ENCODE data around the gene IL36A.

Gene IL36A

DNA sequence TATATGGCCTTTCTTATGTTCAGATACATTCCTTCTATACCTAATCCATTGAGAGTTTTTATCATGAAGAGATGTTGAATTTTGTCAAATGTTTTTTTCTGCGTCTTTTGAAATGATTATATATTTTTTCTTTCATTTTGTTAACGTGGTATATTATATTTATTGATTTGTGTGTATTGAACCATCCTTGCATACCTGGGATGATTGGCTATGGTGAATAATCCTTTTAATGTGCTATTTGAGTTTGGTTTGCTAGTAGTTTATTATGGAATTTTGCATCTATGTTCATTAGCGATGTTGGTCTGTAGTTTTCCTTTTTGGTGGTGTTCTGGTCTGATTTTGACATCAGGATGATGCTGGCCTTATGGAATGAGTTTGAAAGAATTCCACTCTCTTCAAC lies 15.6 kb upstream of the IL36A start:
- no peaks in the 10 kb centered on the region for H3K36me3 ChIP-seq (ENCODE audit: control insufficient read depth in 2 of 2, insufficient read depth in 1 of 2, low read length in 2 of 2)
- H3K9me3 ChIP-seq (ENCODE audit: control insufficient read depth, insufficient read depth, low read depth, low read length), result no peaks in the 10 kb centered on the region
- H3K27ac ChIP-seq (ENCODE audit: extremely low read depth, low read depth, low read length), result no peak overlapping the region
- CTCF ChIA-PET, result no interaction called here
- H3K4me3 ChIP-seq (ENCODE audit: low read depth, low read length), result no peak overlapping the region
- POLR2A ChIA-PET, result no interaction called here
- H3K4me1 ChIP-seq (ENCODE audit: control insufficient read depth, insufficient read depth, low read length), result no peaks in the 10 kb centered on the region
- TF ChIP-seq, protein P1, sequence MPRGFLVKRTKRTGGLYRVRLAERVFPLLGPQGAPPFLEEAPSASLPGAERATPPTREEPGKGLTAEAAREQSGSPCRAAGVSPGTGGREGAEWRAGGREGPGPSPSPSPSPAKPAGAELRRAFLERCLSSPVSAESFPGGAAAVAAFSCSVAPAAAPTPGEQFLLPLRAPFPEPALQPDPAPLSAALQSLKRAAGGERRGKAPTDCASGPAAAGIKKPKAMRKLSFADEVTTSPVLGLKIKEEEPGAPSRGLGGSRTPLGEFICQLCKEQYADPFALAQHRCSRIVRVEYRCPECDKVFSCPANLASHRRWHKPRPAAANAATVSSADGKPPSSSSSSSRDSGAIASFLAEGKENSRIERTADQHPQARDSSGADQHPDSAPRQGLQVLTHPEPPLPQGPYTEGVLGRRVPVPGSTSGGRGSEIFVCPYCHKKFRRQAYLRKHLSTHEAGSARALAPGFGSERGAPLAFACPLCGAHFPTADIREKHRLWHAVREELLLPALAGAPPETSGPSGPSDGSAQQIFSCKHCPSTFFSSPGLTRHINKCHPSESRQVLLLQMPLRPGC (tag by site-specific recombination; IDR thresholded peaks at IDR 0.05), result no peak
- TF ChIP-seq ZNF776 (tag by site-specific recombination; IDR thresholded peaks at IDR 0.05; ENCODE audit: borderline replicate concordance), result no peak
- TF ChIP-seq ZNF704 (tag by site-specific recombination; IDR thresholded peaks at IDR 0.05), result no peak
- no peak for TF ChIP-seq IKZF3 (tag by site-specific recombination; IDR thresholded peaks at IDR 0.05)
- no peak for TF ChIP-seq ZNF280D (tag by site-specific recombination; IDR thresholded peaks at IDR 0.05)
- no peak for TF ChIP-seq ZBTB1 (tag by site-specific recombination; IDR thresholded peaks at IDR 0.05)
- no peak for TF ChIP-seq BCL11B (tag by site-specific recombination; IDR thresholded peaks at IDR 0.05; ENCODE audit: low read depth)
- TF ChIP-seq ZNF837 (tag by site-specific recombination; IDR thresholded peaks at IDR 0.05), result no peak
- TF ChIP-seq ZNF692 (tag by site-specific recombination; IDR thresholded peaks at IDR 0.05), result no peak
- TF ChIP-seq SALL2 (tag by site-specific recombination; IDR thresholded peaks at IDR 0.05; ENCODE audit: borderline replicate concordance), result no peak
- no peak for TF ChIP-seq ZNF792 (tag by site-specific recombination; IDR thresholded peaks at IDR 0.05)
- TF ChIP-seq, protein P2, sequence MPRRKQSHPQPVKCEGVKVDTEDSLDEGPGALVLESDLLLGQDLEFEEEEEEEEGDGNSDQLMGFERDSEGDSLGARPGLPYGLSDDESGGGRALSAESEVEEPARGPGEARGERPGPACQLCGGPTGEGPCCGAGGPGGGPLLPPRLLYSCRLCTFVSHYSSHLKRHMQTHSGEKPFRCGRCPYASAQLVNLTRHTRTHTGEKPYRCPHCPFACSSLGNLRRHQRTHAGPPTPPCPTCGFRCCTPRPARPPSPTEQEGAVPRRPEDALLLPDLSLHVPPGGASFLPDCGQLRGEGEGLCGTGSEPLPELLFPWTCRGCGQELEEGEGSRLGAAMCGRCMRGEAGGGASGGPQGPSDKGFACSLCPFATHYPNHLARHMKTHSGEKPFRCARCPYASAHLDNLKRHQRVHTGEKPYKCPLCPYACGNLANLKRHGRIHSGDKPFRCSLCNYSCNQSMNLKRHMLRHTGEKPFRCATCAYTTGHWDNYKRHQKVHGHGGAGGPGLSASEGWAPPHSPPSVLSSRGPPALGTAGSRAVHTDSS (tag by site-specific recombination; IDR thresholded peaks at IDR 0.05), result no peak
- TF ChIP-seq ZNF248 (tag by site-specific recombination; IDR thresholded peaks at IDR 0.05), result no peak
- TF ChIP-seq, protein P3, sequence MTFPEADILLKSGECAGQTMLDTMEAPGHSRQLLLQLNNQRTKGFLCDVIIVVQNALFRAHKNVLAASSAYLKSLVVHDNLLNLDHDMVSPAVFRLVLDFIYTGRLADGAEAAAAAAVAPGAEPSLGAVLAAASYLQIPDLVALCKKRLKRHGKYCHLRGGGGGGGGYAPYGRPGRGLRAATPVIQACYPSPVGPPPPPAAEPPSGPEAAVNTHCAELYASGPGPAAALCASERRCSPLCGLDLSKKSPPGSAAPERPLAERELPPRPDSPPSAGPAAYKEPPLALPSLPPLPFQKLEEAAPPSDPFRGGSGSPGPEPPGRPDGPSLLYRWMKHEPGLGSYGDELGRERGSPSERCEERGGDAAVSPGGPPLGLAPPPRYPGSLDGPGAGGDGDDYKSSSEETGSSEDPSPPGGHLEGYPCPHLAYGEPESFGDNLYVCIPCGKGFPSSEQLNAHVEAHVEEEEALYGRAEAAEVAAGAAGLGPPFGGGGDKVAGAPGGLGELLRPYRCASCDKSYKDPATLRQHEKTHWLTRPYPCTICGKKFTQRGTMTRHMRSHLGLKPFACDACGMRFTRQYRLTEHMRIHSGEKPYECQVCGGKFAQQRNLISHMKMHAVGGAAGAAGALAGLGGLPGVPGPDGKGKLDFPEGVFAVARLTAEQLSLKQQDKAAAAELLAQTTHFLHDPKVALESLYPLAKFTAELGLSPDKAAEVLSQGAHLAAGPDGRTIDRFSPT (tag by site-specific recombination; IDR thresholded peaks at IDR 0.05), result no peak

GRCh38 chr2:112993831-112994230 lies 11.4 kb upstream of the IL36A start:
- H3K36me3 ChIP-seq (ENCODE audit: control insufficient read depth in 2 of 2, insufficient read depth in 1 of 2, low read length in 2 of 2), result no peaks in the 10 kb centered on the region
- no peak overlapping the region for H3K4me3 ChIP-seq (ENCODE audit: low read depth, low read length)
- H3K4me1 ChIP-seq (ENCODE audit: control insufficient read depth, insufficient read depth, low read length), result no peaks in the 10 kb centered on the region
- TF ChIP-seq ZNF76 (tag by site-specific recombination; IDR thresholded peaks at IDR 0.05; ENCODE audit: borderline replicate concordance, low read depth) (no peak), ZNF280D (tag by site-specific recombination; IDR thresholded peaks at IDR 0.05) (no peak), ZNF157 (tag by site-specific recombination; IDR thresholded peaks at IDR 0.05) (no peak), ZNF311 (tag by site-specific recombination; IDR thresholded peaks at IDR 0.05; ENCODE audit: borderline replicate concordance) (no peak), ZXDB (tag by site-specific recombination; IDR thresholded peaks at IDR 0.05) (no peak)
- CTCF ChIA-PET, result no interaction called here
- no peak overlapping the region for H3K27ac ChIP-seq (ENCODE audit: extremely low read depth, low read depth, low read length)
- POLR2A ChIA-PET, result no interaction called here
- H3K9me3 ChIP-seq (ENCODE audit: control insufficient read depth, insufficient read depth, low read depth, low read length), result no peaks in the 10 kb centered on the region
